Right renal cortex interstitium (tissue), 3 donors: ENCODE measurements around the gene PEX5. TPM values are rescaled to one million over a fixed set of nuclear protein-coding genes. Genes with fewer than 3 reads are reported as not detected.
"Not testable (repeated sequence)": the region's sequence is repeated elsewhere in the genome, so short reads cannot be mapped to it uniquely, and the experiment has no call there.

ENCODE experiments used
- DNase-seq, 3 donors: peaks; one replicate each; pipeline ENCODE4 v3.0.0-alpha.2; 2013; ENCODE audit warnings: low read depth in 3 of 3, low spot score in 2 of 3
- polyA plus RNA-seq, 3 donors: library from polyadenylated mRNA; unstranded; fragments of 120-200 nt; gene quantifications; one replicate each; pipeline ENCODE4 v1.2.1, GENCODE V29; 2013; ENCODE audit not compliant: insufficient read length in 3 of 3

The PEX5 gene
- polyA plus RNA-seq, 3 donors = 39.0 to 51.5 (median 48.8) TPM

DNA sequence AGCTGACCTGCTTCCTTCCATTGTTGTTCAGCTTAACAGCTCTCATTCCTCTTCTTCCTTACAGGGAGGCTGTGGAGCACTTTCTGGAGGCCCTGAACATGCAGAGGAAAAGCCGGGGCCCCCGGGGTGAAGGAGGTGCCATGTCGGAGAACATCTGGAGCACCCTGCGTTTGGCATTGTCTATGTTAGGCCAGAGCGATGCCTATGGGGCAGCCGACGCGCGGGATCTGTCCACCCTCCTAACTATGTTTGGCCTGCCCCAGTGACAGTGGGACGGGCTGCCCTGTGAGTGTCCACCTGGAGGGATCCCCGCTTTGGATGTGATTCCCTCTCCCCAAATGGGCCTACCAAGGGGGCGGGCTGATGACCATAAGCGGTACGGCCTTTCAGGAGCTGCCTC, 20.5 kb downstream of the PEX5 start:
- DNase-seq = no peak

DNA sequence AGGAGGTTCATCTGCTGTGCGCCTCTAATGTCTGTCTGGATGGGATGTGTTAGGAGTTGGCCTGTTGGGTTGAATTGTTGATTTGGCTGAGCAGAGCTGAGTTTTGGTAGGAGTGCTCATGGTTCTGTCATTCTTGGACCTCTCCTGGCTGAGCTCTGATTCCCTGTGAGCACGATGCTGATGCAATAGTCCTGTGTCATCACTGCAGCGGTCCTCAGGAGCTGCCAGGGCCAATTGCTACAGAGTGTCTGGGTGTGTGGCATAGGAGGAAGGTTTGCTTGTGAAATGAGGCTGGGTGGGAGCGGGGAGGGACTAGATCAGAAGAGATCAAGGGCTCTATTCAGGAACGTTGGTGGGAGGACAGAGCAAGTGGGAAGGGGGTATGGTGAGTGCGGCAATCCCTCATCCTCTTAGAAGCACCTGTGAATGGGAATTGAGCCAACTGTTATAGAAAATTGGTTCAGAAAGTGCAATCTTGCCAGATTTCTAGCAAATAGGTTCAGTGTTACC, 21.2 kb downstream of the PEX5 start:
- DNase-seq = no peak

DNA sequence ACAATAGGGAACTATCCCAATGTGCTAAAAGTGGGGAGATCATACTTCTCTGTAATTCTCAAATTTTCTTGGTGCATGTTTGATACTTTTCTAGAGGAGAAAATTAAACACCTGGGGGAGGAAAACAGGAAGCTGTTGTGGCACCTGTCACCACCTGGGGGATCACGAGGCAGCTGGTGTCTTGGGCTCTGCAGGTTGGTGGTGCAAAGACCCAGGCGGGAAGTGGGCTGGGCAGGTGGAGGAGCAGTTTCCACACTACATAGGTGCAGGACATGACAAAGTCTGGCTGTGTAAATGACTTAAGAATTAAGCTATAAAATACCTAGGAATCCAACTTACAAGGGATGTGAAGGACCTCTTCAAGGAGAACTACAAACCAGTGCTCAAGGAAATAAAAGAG, 23.2 kb downstream of the PEX5 start:
- no peak for DNase-seq

DNA sequence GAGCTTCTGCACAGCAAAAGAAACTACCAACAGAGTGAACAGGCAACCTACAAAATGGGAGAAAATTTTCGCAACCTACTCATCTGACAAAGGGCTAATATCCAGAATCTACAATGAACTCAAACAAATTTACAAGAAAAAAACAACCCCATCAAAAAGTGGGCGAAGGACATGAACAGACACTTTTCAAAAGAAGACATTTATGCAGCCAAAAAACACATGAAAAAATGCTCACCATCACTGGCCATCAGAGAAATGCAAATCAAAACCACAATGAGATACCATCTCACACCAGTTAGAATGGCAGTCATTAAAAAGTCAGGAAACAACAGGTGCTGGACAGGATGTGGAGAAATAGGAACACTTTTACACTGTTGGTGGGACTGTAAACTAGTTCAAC, 24.3 kb downstream of the PEX5 start:
- not testable (repeated sequence) for DNase-seq

DNA sequence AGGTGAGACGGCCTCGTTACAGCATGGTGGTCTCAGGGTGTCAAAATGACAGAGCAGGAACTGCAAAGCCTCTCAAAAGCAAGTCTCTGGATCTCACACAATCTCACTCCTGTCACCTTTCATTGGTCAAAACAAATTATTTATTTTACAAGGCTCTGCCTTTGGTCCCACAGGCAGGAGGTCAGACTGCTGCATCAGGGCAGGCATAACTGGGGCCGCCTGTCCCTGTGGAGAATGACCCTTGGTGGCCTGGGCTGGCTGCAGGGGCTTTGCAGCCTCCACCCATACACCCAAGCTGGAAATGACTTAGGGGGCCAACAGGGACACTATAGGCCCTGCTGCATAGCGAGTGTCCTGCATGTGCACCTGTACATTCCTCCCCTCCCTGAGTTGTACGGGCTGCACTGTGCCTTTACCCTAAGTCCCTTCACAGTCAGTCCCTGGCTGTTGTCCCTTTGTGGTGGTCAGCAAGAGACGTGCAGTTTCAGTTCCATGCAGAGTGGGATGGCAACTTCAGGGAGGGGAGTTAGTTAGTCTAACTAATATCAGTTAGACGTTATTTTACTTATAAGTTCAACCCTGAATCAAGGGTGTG, 28.1 kb downstream of the PEX5 start:
- no peak for DNase-seq

DNA sequence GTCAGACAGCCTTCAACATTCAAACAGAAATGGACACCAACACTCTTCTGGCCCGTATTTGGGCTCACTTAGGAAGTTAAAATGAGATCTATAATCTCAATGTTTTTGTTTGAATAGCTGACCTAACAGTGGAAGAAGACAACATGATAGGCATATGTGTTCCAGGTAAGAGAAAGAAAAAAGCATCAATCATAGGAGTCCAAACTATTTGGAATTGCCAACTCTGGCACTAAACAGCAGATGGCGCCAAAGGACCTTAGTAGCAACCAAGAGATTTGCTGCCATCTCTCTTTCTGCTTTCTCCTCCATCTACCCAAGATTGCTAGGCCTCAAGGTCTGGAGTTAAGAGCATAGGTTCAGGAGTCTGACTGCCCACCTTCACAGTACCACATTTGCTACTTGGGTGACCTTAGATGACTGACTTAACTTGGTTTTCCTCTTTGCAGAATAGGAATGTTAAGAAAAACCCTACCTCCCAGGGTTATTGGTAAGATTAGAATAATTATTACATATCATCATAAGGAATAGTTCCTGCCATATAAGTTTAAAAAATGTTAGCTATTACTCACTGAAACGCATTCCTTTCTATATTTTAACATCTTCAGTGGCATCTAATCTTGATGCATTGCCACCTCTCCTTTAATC, 30.2 kb downstream of the PEX5 start:
- DNase-seq = peak; percentile 36 to 48 (median 41)

DNA sequence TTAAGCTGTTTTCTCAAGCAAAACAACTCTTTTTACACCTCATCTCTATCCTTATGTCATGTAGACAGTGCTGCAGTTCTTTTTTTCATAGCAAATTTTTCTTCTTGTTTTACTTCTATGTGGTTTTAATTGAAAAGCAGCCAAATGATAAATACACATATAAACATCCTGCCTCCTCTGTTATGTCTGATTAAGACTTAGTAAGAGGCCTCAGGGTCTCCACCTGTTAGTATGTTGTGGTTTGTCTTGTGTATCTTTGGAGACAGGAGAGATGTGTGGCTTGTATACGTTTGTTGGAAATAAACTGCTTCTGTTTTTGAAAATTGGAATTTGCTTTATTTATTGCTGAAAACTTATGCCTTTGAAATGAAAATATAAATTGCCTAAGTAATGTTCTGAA, 32.0 kb downstream of the PEX5 start:
- DNase-seq = no peak

DNA sequence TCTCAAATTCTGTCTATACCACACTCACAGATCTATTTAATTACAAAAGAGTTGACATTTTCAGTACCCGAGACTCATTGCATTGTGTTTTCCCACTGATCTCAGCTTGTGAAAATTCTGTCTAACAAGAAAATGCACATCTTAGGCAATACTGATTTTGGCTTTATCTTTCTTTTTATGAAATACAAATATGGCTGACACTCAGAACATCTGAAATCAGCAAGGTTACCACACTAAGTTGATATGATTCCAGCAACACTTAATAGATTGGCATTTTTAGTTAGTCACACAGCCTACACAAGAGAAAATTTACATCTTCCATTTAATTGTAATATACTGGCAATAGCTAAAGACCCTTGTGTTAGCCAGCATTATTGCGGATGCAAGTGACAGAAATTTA, 40.3 kb downstream of the PEX5 start:
- DNase-seq = no peak

DNA sequence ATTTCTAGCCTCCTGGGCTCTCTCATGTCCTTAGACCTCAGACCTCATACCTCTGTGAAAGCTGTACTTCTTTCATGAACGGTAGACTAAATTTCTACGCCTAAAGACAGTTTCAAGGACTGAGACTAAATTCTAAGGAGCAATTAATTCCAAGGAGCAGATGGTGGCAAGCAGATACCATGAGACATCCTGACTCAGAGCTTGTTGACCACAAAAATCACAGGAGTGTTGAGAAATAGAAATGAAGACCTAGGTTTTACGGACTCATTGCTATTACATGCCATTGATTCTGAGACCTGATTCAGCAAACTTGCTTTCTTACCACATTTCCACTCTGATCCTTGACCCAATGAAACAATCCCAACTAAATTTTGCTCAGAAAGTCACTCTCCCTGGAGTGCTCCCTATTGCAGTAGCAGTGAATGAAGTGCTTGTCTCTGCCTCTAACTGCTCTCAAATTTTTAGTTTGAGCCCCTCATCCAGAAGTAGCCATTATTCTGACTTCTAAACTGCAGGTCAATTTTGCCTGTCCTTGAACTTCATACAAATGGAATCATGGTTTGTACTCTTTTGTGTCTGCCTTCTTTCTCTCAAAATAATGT, 52.0 kb downstream of the PEX5 start:
- no peak for DNase-seq

DNA sequence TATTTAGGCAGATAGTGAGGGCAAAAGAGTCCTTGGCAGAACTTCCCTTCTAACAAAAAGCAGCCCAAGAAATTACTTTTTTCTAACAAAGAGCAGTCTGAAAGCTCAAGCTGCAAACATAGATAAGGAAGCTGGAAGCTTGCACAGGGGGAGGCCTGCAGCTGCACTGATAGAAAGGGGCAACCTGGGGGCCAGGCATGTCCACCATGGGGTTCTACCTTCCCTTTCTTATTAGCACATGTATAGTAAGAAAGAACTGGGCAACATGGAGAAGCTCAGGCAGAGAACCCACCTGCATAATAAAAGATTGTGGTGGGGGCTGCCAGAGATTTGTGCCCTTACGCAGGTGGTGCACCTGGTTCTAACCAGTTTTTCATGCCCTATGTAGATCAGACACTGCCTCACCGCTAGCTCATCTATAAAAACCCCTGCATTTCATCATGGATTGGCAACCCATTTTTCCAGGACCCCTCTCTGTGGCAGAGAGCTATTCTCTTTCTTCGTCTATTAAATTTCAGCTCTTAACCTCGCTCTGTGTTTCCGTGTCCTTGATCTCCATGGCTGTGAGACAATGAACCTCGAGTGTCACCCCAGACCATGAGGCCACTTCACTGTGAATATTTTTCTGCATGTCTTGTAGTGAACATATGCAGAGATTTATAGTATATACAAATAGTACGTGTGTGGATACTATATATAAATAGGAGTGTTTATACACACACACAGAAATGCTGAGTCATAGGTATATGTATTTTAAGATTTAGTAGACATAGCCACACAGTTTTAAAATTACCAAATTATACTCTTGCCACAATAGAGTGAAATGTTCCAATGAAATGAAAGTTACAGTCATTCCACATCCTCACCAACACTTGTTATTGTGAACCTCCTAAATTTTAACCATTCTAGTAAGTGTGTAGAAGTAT, 53.0 kb downstream of the PEX5 start:
- DNase-seq = no peak

DNA sequence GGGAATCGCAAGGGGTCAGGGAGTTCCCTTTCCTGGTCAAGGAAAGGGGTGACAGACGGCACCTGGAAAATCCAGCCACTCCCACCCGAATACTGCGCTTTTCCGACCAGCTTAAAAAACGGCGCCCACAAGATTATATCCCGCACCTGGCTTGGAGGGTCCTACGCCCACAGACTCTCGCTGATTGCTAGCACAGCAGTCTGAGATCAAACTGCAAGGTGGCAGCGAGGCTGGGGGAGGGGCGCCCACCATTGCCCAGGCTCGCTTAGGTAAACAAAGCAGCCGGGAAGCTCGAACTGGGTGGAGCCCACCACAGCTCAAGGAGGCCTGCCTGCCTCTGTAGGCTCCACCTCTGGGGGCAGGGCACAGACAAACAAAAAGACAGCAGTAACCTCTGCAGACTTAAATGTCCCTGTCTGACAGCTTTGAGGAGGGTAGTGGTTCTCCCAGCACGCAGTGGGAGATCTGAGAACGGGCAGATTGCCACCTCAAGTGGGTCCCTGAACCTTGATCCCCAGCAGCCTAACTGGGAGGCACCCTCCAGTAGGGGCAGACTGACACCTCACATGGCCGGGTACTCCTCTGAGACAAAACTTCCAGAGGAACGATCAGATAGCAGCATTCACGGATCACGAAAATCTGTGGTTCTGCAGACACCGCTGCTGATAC, 62.0 kb downstream of the PEX5 start:
- DNase-seq = not testable (repeated sequence)

DNA sequence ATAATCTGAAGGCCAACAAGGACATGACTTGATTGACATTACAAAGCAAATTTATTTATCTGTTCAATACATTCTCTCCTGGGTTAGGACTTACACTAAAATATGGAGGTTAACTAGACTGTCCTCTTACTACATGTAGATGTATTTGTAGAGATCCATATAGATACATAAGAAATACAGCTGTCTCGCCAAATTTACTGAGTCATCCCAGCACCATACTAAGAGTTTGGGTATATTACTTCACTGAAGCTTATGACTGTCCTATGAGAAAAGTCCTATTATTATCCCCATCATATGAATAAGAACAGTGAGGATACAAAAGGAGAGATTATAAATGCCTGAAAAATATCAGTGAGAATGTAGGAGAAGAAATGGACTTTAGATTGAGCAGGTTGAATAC, 69.6 kb downstream of the PEX5 start:
- DNase-seq = no peak

Other genes starting within 250 kb of the PEX5 start
- gene RNU7-1, start 245.9 kb upstream of the PEX5 start, polyA plus RNA-seq = 1 to 10 TPM in 2 of 3 donors, not detected in 1; 5.0 to 6.0 TPM
- 100 to 1,000 TPM; 146 to 155 (median 153) TPM for gene C12orf57, start 245.7 kb upstream of the PEX5 start, polyA plus RNA-seq
- 10 to 100 TPM; 19.0 to 21.1 (median 19.5) TPM for gene PTPN6, start 238.3 kb upstream of the PEX5 start, polyA plus RNA-seq
- 100 to 1,000 TPM; 256 to 268 (median 266) TPM for gene PHB2, start 219.0 kb upstream of the PEX5 start, polyA plus RNA-seq
- gene EMG1, start 218.8 kb upstream of the PEX5 start, polyA plus RNA-seq = 10 to 100 TPM; 41.6 to 48.2 (median 45.0) TPM
- 10 to 100 TPM; 61.5 to 68.3 (median 65.3) TPM for gene LPCAT3, start 171.2 kb upstream of the PEX5 start, polyA plus RNA-seq
- gene C1S, start 129.0 kb upstream of the PEX5 start, polyA plus RNA-seq = 10 to 100 TPM; 49.2 to 60.0 (median 50.5) TPM
- gene C1R, start 97.2 kb upstream of the PEX5 start, polyA plus RNA-seq = 10 to 100 TPM; 36.0 to 50.6 (median 45.8) TPM
- gene C1RL, start 80.5 kb upstream of the PEX5 start, polyA plus RNA-seq = 10 to 100 TPM; 27.4 to 30.0 (median 29.4) TPM
- 10 to 100 TPM; 50.9 to 65.4 (median 52.6) TPM for gene RBP5, start 60.8 kb upstream of the PEX5 start, polyA plus RNA-seq
- 100 to 1,000 TPM in 1 of 3 donors, 10 to 100 TPM in 2; 90.0 to 105 (median 95.6) TPM for gene CLSTN3, start 59.3 kb upstream of the PEX5 start, polyA plus RNA-seq
- gene ACSM4, start 114.4 kb downstream of the PEX5 start, polyA plus RNA-seq = not detected